CD4-positive, alpha-beta T cell (primary cell): ENCODE results near the gene SKAP1. TPM values are rescaled to one million over a fixed set of nuclear protein-coding genes. Genes with fewer than 3 reads are reported as not detected.

Experiments used
- ATAC-seq: fragments of 200-7000 bp; cut with Tn5 transposase; one replicate; pipeline ENCODE4 v1.10.0; 2022; ENCODE audit warnings: mild to moderate bottlenecking; ENCODE audit not compliant: poor library complexity
- CTCF ChIA-PET: fragments of 350-600 bp; sonication (Branson Sonifier 250); formaldehyde crosslinking; loops from one replicate; lab custom pipeline; 2021; ENCODE audit warnings: antibody characterized with exemption, inconsistent platforms; lab: Charles Lee
- POLR2A ChIA-PET: fragments of 350-600 bp; sonication (Branson Sonifier 250); formaldehyde crosslinking; loops from one replicate; lab custom pipeline; 2021; ENCODE audit warnings: antibody characterized with exemption, inconsistent platforms; lab: Charles Lee
- DNase-seq, 14 experiments: peaks; one replicate each; pipeline ENCODE4 v3.0.0-alpha.2; 2013 to 2020; ENCODE audit warnings: mixed read lengths in 2 of 14
- H3K27ac ChIP-seq, 2 donors: one replicate each; pipeline versions ENCODE4 v1.5.1 to v1.7.0; 2013; ENCODE audit warnings: low read length in 2 of 2, low read depth in 1 of 2, mild to moderate bottlenecking in 1 of 2
- H3K27me3 ChIP-seq, 2 experiments: 1 replicate in 1 of 2; 2 replicates in 1 of 2; pipeline versions ENCODE4 v1.6.1 to v1.7.0; 2013; ENCODE audit warnings: low read length in 2 of 2, control low read depth in 1 of 2, mild to moderate bottlenecking in 1 of 2, moderate library complexity in 1 of 2; ENCODE audit not compliant: insufficient read depth in 2 of 2, control insufficient read depth in 1 of 2
- H3K36me3 ChIP-seq: one replicate; pipeline ENCODE4 v1.6.1; 2013; ENCODE audit warnings: low read length, control low read depth; ENCODE audit not compliant: insufficient read depth
- H3K4me1 ChIP-seq: one replicate; pipeline ENCODE4 v1.6.1; 2013; ENCODE audit warnings: low read length, control low read depth; ENCODE audit not compliant: insufficient read depth
- H3K4me3 ChIP-seq: one replicate; pipeline ENCODE4 v1.5.1; 2013; ENCODE audit warnings: mild to moderate bottlenecking, low read length, moderate library complexity
- H3K9me3 ChIP-seq, 2 experiments: 1 replicate in 1 of 2; 2 replicates in 1 of 2; pipeline versions ENCODE4 v1.6.1 to v1.7.0; 2013; ENCODE audit warnings: low read length in 2 of 2, mild to moderate bottlenecking in 2 of 2, control low read depth in 1 of 2, moderate library complexity in 1 of 2; ENCODE audit not compliant: control insufficient read depth in 1 of 2, insufficient read depth in 1 of 2
- H3K27ac Mint-ChIP-seq: one replicate; pipeline ENCODE4 v1.8.0; 2020; ENCODE audit warnings: mixed read lengths
- H3K27me3 Mint-ChIP-seq: one replicate; pipeline ENCODE4 v1.8.0; 2021; ENCODE audit warnings: mixed read lengths
- H3K36me3 Mint-ChIP-seq: one replicate; pipeline ENCODE4 v1.8.0; 2021; ENCODE audit warnings: low read depth, mixed read lengths
- H3K4me1 Mint-ChIP-seq: one replicate; pipeline ENCODE4 v1.8.0; 2021; ENCODE audit warnings: low read depth, mixed read lengths
- H3K4me3 Mint-ChIP-seq: one replicate; pipeline ENCODE4 v1.8.0; 2020; ENCODE audit warnings: mild to moderate bottlenecking, mixed read lengths
- H3K9me3 Mint-ChIP-seq: one replicate; pipeline ENCODE4 v1.8.0; 2020; ENCODE audit warnings: mixed read lengths
- intact Hi-C, 2 experiments: fragments of 100-400 bp; cut with DNase I in 1 of 2; cut with micrococcal nuclease in 1 of 2; formaldehyde crosslinking; loops; one replicate each; pipeline versions ENCODE4 v1.15.1 to v1.9.0; 2023 to 2025; cut with DNase I, micrococcal nuclease
- total RNA-seq, 174 experiments: library from RNA in 2 of 174; stranded (reverse) in 2 of 174; gene quantifications; one replicate each; pipeline ENCODE4 v1.2.3 and lab custom pipeline; 2021 to 2026
- TF ChIP-seq, protein P1 (sequence below): fragments of 200-600 bp; IDR thresholded peaks from one replicate; pipeline ENCODE4 v1.8.0; 2022; ENCODE audit warnings: antibody characterized with exemption, mild to moderate bottlenecking

Gene SKAP1
- total RNA-seq, 2 experiments from 2014 or later, result 92.0 to 95.1 TPM

DNA sequence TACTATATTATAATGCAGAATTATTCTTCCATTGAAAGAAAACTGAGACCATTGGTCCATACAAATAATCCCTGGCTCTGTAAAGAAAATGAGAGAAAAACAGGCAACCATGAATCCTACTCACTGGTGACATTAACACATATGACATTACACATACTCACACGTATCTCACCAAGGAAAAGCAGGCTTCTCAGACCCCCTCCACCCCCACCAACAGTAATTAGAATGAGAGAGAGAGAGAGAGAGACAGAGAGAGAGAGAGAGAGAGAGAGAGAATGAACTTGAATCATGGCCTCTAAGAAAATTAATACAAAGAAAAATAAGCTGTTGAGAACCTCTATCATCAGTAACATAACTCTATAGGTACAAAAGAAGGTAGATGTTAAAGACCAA lies 190.4 kb downstream of the SKAP1 start:
- POLR2A ChIA-PET, result interaction anchor here (0.7 kb wide), 1 partner anchor 52 kb away, joined by 3 read pairs; no protein-coding TSS in a partner anchor

DNA sequence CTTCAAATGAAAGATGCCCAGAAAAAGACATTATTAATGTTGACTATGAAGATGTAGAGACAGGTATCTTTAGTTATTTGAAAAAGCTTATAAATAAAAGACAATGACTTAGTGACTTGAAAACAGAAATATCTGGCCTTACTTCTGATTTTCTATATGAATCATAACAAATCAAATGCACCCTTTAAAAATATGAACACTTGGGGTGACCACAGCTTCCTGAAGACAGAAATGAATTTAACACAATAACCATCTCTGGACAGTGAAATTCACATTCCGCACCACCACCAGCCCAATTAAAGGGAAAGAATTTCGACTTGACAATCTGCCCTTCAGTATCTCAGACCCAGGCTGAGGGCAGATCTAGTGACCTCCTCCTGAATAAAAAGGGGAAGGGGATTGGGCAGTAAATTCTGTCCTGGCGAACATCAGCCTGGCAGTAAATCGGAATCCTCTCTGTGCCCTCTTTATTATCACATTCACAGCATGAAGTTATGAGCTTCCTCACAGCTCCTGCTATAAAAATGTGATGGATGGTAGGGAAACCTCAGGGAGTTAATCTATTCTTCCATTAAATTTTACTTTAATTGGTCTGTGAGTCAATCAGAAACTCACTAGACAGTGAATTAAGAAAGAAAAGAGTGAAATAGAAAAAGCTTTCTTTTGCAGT lies 190.9 kb downstream of the SKAP1 start:
- Mint-ChIP-seq H3K27me3 (no peaks in the 10 kb centered on the region), H3K9me3 (no peaks in the 10 kb centered on the region), H3K4me3 (no peak overlapping the region), H3K36me3 (peaks cover 39% of the 10 kb centered on the region), H3K4me1 (peaks cover 89% of the 10 kb centered on the region), H3K27ac (no peak overlapping the region)
- Histone ChIP-seq H3K27me3 (no peaks in the 10 kb centered on the region), H3K9me3 (no peaks in the 10 kb centered on the region), H3K4me3 (no peak overlapping the region), H3K27ac (no peak overlapping the region), H3K36me3 (peaks cover 4% of the 10 kb centered on the region), H3K4me1 (peaks cover 15% of the 10 kb centered on the region)
- POLR2A ChIA-PET, result no interaction called here
- ATAC-seq (no peak), DNase-seq (no peak)
- TF ChIP-seq, protein P1, sequence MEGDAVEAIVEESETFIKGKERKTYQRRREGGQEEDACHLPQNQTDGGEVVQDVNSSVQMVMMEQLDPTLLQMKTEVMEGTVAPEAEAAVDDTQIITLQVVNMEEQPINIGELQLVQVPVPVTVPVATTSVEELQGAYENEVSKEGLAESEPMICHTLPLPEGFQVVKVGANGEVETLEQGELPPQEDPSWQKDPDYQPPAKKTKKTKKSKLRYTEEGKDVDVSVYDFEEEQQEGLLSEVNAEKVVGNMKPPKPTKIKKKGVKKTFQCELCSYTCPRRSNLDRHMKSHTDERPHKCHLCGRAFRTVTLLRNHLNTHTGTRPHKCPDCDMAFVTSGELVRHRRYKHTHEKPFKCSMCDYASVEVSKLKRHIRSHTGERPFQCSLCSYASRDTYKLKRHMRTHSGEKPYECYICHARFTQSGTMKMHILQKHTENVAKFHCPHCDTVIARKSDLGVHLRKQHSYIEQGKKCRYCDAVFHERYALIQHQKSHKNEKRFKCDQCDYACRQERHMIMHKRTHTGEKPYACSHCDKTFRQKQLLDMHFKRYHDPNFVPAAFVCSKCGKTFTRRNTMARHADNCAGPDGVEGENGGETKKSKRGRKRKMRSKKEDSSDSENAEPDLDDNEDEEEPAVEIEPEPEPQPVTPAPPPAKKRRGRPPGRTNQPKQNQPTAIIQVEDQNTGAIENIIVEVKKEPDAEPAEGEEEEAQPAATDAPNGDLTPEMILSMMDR, result no peak
- CTCF ChIA-PET, result no interaction called here
- intact Hi-C loops, result no loop called here

More for the DNA sequence above, 190.4 kb downstream of the SKAP1 start:
- DNase-seq (no peak), ATAC-seq (no peak)
- intact Hi-C loops, result no loop called here
- Mint-ChIP-seq H3K4me3 (no peak overlapping the region), H3K4me1 (peaks cover 90% of the 10 kb centered on the region), H3K27me3 (no peaks in the 10 kb centered on the region), H3K36me3 (peaks cover 34% of the 10 kb centered on the region), H3K27ac (no peak overlapping the region), H3K9me3 (no peaks in the 10 kb centered on the region)
- CTCF ChIA-PET, result no interaction called here
- Histone ChIP-seq H3K36me3 (no peaks in the 10 kb centered on the region), H3K27me3 (no peaks in the 10 kb centered on the region), H3K4me1 (peaks cover 15% of the 10 kb centered on the region), H3K9me3 (no peaks in the 10 kb centered on the region), H3K4me3 (no peak overlapping the region), H3K27ac (no peak overlapping the region)
- TF ChIP-seq, protein P1, result no peak

DNA sequence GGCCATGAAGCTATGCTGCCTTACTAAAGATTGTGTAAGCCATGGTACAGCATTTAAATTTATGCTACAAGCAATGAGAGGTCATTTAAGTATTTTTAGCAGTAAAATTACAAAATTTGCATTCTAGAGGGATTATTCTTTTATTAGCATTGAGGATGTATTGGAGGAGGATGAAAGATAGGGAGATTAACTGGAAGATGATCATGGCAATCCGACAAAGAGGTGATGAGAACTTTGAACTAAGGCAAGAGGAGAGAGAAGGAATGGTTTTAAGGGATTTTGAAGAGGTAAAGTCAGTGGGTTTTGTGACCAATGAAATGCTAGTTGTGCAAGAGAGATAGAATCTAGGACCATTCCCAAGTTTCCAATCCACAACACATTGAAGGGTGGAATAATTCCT lies 192.6 kb downstream of the SKAP1 start:
- no peak overlapping the region for H3K27ac ChIP-seq

More for the DNA sequence above, 192.6 kb downstream of the SKAP1 start:
- TF ChIP-seq, protein P1, result no peak
- no peaks in the 10 kb centered on the region for H3K27me3 ChIP-seq
- CTCF ChIA-PET, result no interaction called here
- H3K4me3 ChIP-seq, result no peak overlapping the region
- peaks cover 15% of the 10 kb centered on the region for H3K4me1 ChIP-seq
- no peaks in the 10 kb centered on the region for H3K9me3 ChIP-seq
- DNase-seq, result no peak
- Mint-ChIP-seq H3K9me3 (no peaks in the 10 kb centered on the region), H3K4me1 (peaks cover 80% of the 10 kb centered on the region), H3K4me3 (no peak overlapping the region), H3K27me3 (no peaks in the 10 kb centered on the region), H3K36me3 (peaks cover 52% of the 10 kb centered on the region), H3K27ac (no peak overlapping the region)
- POLR2A ChIA-PET, result no interaction called here
- peaks cover 7% of the 10 kb centered on the region for H3K36me3 ChIP-seq
- ATAC-seq, result no peak
- intact Hi-C loops, result no loop called here
